Uterus (tissue), 4 donors: ENCODE measurements around the gene TTPAL. TPM values are rescaled to one million over a fixed set of nuclear protein-coding genes. Genes with fewer than 3 reads are reported as not detected.

Experiments
- DNase-seq, 2 donors: peaks; one replicate each; pipeline ENCODE4 v3.0.0-alpha.2; 2019 to 2020
- H3K27ac ChIP-seq, 2 donors: fragments of 200-600 bp; sonication (generic); 1 replicate in 1 of 2; 2 replicates in 1 of 2; pipeline ENCODE4 v1.5.1; 2016 to 2018
- H3K27me3 ChIP-seq, 2 donors: fragments of 200-600 bp; sonication (generic); one replicate each; pipeline ENCODE4 v1.5.1; 2018 to 2019; ENCODE audit warnings: control low read depth in 1 of 2
- H3K36me3 ChIP-seq, 2 donors: fragments of 200-600 bp; sonication (generic); one replicate each; pipeline ENCODE4 v1.5.1; 2019; ENCODE audit warnings: control low read depth in 1 of 2
- H3K4me1 ChIP-seq, 2 donors: fragments of 200-600 bp; sonication (generic); one replicate each; pipeline ENCODE4 v1.5.1; 2018 to 2019; ENCODE audit warnings: control low read depth in 1 of 2
- H3K4me3 ChIP-seq, 2 donors: fragments of 200-600 bp; sonication (generic); 1 replicate in 1 of 2; 2 replicates in 1 of 2; pipeline ENCODE4 v1.5.1; 2018 to 2019; ENCODE audit warnings: mild to moderate bottlenecking in 1 of 2
- H3K9me3 ChIP-seq, 2 donors: fragments of 200-600 bp; sonication (generic); one replicate each; pipeline ENCODE4 v1.5.1; 2019; ENCODE audit warnings: control low read depth in 1 of 2
- CTCF ChIP-seq, 4 experiments: fragments of 200-600 bp in 2 of 4; fragments of 450-650 bp in 2 of 4; sonication (generic) in 2 of 4; IDR thresholded peaks; one replicate each; pipeline ENCODE4 v1.5.1; 2016 to 2019; ENCODE audit warnings: antibody characterized with exemption in 4 of 4, mild to moderate bottlenecking in 2 of 4, moderate library complexity in 1 of 4
- POLR2A ChIP-seq, 2 donors: fragments of 450-650 bp; IDR thresholded peaks; one replicate each; pipeline ENCODE4 v1.6.1; 2016; ENCODE audit warnings: antibody characterized with exemption in 2 of 2, mild to moderate bottlenecking in 1 of 2, moderate library complexity in 1 of 2
- intact Hi-C: fragments of 100-400 bp; cut with DNase I; formaldehyde crosslinking; loops from one replicate; pipeline ENCODE4 v1.15.1; 2023; ENCODE audit warnings: low total_unique reads
- total RNA-seq, 4 donors: library from RNA; depleted of rRNA in 3 of 4; stranded (reverse); fragments of >200 nt in 3 of 4; gene quantifications; one replicate each; pipeline versions ENCODE4 v1.1.0 to v1.2.4, GENCODE V29; 2014 to 2023
- donor health status: DM: yes; HTN: yes; CAD: no.

Gene TTPAL
- total RNA-seq, 4 donors from 2014 or later, result 4.9 to 18.2 (median 10.0) TPM

GRCh38 chr20:44527716-44528199 lies 52.1 kb downstream of the TTPAL start:
- no peak for TF ChIP-seq POLR2A (IDR thresholded peaks at IDR 0.05)
- TF ChIP-seq CTCF (IDR thresholded peaks at IDR 0.05), result no peak
- no peaks in the 10 kb centered on the region for H3K27me3 ChIP-seq
- H3K36me3 ChIP-seq, result no peaks in the 10 kb centered on the region
- H3K27ac ChIP-seq, result no peak overlapping the region
- H3K9me3 ChIP-seq, result no peaks in the 10 kb centered on the region
- H3K4me3 ChIP-seq, result no peak overlapping the region
- intact Hi-C loops, result no loop called here
- H3K4me1 ChIP-seq, result no peaks in the 10 kb centered on the region
- DNase-seq, result no peak

- Histone ChIP-seq H3K4me1 (no peaks in the 10 kb centered on the region), H3K4me3 (no peak overlapping the region), H3K27ac (no peak overlapping the region), H3K36me3 (no peaks in the 10 kb centered on the region), H3K27me3 (no peaks in the 10 kb centered on the region), H3K9me3 (no peaks in the 10 kb centered on the region)
- no peak for TF ChIP-seq CTCF (IDR thresholded peaks at IDR 0.05)
- no peak for TF ChIP-seq POLR2A (IDR thresholded peaks at IDR 0.05)
- intact Hi-C loops, result no loop called here
- no peak for DNase-seq
Measured at GRCh38 chr20:44528309-44528708, 52.6 kb downstream of the TTPAL start.

- H3K27me3 ChIP-seq, result no peaks in the 10 kb centered on the region
- peak; percentile 28 to 46 for DNase-seq
- no peaks in the 10 kb centered on the region for H3K9me3 ChIP-seq
- intact Hi-C loops, result loop anchor here (5.0 kb wide), 1 partner anchor 75 kb away; no protein-coding TSS in a partner anchor
- H3K27ac ChIP-seq, result peak overlapping the region; percentile 86 to 87
- peak overlapping the region; percentile 59 to 91 for H3K4me3 ChIP-seq
- H3K36me3 ChIP-seq, result no peaks in the 10 kb centered on the region
- H3K4me1 ChIP-seq, result no peaks in the 10 kb centered on the region
- TF ChIP-seq CTCF (IDR thresholded peaks at IDR 0.05), result no peak
- TF ChIP-seq POLR2A (IDR thresholded peaks at IDR 0.05), result no peak
Measured at GRCh38 chr20:44532259-44532980, 56.7 kb downstream of the TTPAL start.

GRCh38 chr20:44532981-44533331 lies 57.3 kb downstream of the TTPAL start:
- Histone ChIP-seq H3K4me1 (no peaks in the 10 kb centered on the region), H3K27ac (peak overlapping the region; percentile 86 to 87)

More at GRCh38 chr20:44532981-44533331, 57.3 kb downstream of the TTPAL start:
- no peak for DNase-seq
- H3K36me3 ChIP-seq, result no peaks in the 10 kb centered on the region
- intact Hi-C loops, result loop anchor here (5.0 kb wide), 1 partner anchor 74 kb away; no protein-coding TSS in a partner anchor
- no peaks in the 10 kb centered on the region for H3K9me3 ChIP-seq
- TF ChIP-seq POLR2A (IDR thresholded peaks at IDR 0.05), result no peak
- TF ChIP-seq CTCF (IDR thresholded peaks at IDR 0.05), result no peak
- H3K27me3 ChIP-seq, result no peaks in the 10 kb centered on the region
- H3K4me3 ChIP-seq, result peak overlapping the region; percentile 59 to 91
